Activated naive CD4-positive, alpha-beta T cell treated with anti-CD3 and anti-CD28 coated beads, Interleukin-2, amount 10 ng/mL, durations not matched to agents 7 days and 5 days (primary cell): ENCODE results near the gene DBT.
"Not testable (repeated sequence)": the region's sequence is repeated elsewhere in the genome, so short reads cannot be mapped to it uniquely, and the experiment has no call there.

Source experiments
- CTCF ChIA-PET: fragments of 350-600 bp; sonication (Branson Sonifier 250); formaldehyde crosslinking; loops from one replicate; lab custom pipeline; 2021; ENCODE audit warnings: antibody characterized with exemption; lab: Charles Lee
- DNase-seq: peaks from one replicate; pipeline ENCODE4 v3.0.0-alpha.2; 2020
- H3K27ac Mint-ChIP-seq: one replicate; pipeline ENCODE4 v1.8.0; 2021; ENCODE audit warnings: mild to moderate bottlenecking, moderate library complexity, mixed read lengths
- H3K27me3 Mint-ChIP-seq: one replicate; pipeline ENCODE4 v1.8.0; 2021; ENCODE audit warnings: mild to moderate bottlenecking, mixed read lengths
- H3K36me3 Mint-ChIP-seq: one replicate; pipeline ENCODE4 v1.8.0; 2021; ENCODE audit warnings: mixed read lengths
- H3K4me1 Mint-ChIP-seq: one replicate; pipeline ENCODE4 v1.8.0; 2021; ENCODE audit warnings: mixed read lengths
- H3K4me3 Mint-ChIP-seq: one replicate; pipeline ENCODE4 v1.8.0; 2021; ENCODE audit warnings: mild to moderate bottlenecking, moderate library complexity, mixed read lengths
- H3K9me3 Mint-ChIP-seq: one replicate; pipeline ENCODE4 v1.8.0; 2021; ENCODE audit warnings: mixed read lengths

Gene DBT

GRCh38 chr1:100265931-100266740 is 16.5 kb upstream of the DBT start, which contains the start of gene RTCA:
TSS of gene RTCA (plus strand) at chr1:100266216. CDS start at chr1:100266376, 160 bp downstream.
- Mint-ChIP-seq H3K36me3 (peaks cover 40% of the 10 kb centered on the region), H3K27ac (peak within 1 kb of the TSS; percentile 97), H3K27me3 (peaks cover 5% of the 10 kb centered on the region), H3K4me1 (peaks cover 51% of the 10 kb centered on the region), H3K9me3 (peaks cover 9% of the 10 kb centered on the region), H3K4me3 (peak within 1 kb of the TSS; percentile 100)
- DNase-seq, result peak; percentile 97
- CTCF ChIA-PET, result interaction anchor here (0.7 to 2.5 kb wide), 3 partner anchors 16 to 86 kb away, joined by 3 to 12 read pairs (median 4); partner anchors contain the start of genes CDC14A and DBT

GRCh38 chr1:100265562-100265930 is 15.9 kb upstream of the DBT start:
- CTCF ChIA-PET, result interaction anchor here (1.2 to 2.5 kb wide), 2 partner anchors 16 to 17 kb away, joined by 3 to 12 read pairs; partner anchors contain the start of gene DBT
- peak overlapping the region; percentile 97 for H3K27ac Mint-ChIP-seq
- peaks cover 48% of the 10 kb centered on the region for H3K4me1 Mint-ChIP-seq

DNA sequence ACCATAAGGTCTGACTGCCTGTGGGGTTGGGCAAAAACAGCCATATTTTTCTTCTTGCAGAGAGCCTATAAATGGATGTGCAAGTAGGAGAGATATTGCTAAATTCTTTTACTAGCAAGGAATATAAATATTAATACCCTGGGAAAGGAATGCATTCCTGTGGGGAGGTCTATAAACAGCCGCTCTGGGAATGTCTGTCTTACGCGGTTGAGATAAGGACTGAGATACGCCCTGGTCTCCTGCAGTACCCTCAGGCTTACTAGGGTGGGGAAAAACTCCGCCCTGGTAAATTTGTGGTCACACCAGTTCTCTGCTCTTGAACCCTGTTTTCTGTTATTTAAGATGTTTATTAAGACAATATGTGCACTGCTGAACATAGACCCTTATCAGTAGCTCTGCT is 14.4 kb upstream of the DBT start:
- H3K27ac Mint-ChIP-seq, H3K27me3 Mint-ChIP-seq, H3K4me3 Mint-ChIP-seq, DNase-seq, CTCF ChIA-PET: not testable (repeated sequence)
- H3K9me3 Mint-ChIP-seq, result peaks cover 13% of the 10 kb centered on the region
- H3K4me1 Mint-ChIP-seq, result peaks cover 37% of the 10 kb centered on the region
- H3K36me3 Mint-ChIP-seq, result peaks cover 28% of the 10 kb centered on the region

More at GRCh38 chr1:100265562-100265930, 15.9 kb upstream of the DBT start:
- Mint-ChIP-seq H3K4me3 (peak overlapping the region; percentile 100), H3K36me3 (peaks cover 35% of the 10 kb centered on the region), H3K27me3 (peaks cover 5% of the 10 kb centered on the region), H3K9me3 (peaks cover 9% of the 10 kb centered on the region)
- no peak for DNase-seq

GRCh38 chr1:100261686-100262085 is 12.1 kb upstream of the DBT start:
- CTCF ChIA-PET, result no interaction called here
- peaks cover 18% of the 10 kb centered on the region for H3K36me3 Mint-ChIP-seq

GRCh38 chr1:100258427-100258826 is 8.8 kb upstream of the DBT start:
- DNase-seq, H3K27ac Mint-ChIP-seq, H3K36me3 Mint-ChIP-seq, CTCF ChIA-PET, H3K4me3 Mint-ChIP-seq, H3K9me3 Mint-ChIP-seq, H3K4me1 Mint-ChIP-seq: not testable (repeated sequence)
- H3K27me3 Mint-ChIP-seq, result peaks cover 14% of the 10 kb centered on the region

More at GRCh38 chr1:100261686-100262085, 12.1 kb upstream of the DBT start:
- Mint-ChIP-seq H3K27me3 (peaks cover 9% of the 10 kb centered on the region), H3K27ac (no peak overlapping the region), H3K4me3 (no peak overlapping the region), H3K4me1 (peaks cover 16% of the 10 kb centered on the region), H3K9me3 (peaks cover 13% of the 10 kb centered on the region)
- no peak for DNase-seq

DNA sequence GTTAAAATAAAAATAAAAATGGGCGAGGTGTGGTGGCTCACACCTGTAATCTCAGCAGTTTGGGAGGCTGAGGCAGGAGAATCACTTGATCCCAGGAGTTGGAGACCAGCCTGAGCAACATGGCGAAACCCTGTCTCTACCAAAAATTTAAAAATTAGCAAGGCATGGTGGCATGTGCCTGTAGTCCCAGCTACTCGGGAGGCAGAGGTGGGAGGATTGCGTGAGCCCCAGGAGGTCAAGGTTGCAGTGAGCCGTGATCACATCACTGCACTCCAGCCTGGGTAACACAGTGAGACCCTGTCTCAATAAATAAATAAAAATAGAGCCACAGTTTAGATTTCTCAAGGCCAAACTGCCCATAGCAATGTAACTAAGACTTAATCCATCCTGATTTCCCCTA is 6.6 kb upstream of the DBT start:
- CTCF ChIA-PET, DNase-seq, H3K4me3 Mint-ChIP-seq, H3K9me3 Mint-ChIP-seq, H3K36me3 Mint-ChIP-seq, H3K4me1 Mint-ChIP-seq, H3K27ac Mint-ChIP-seq: not testable (repeated sequence)
- peaks cover 15% of the 10 kb centered on the region for H3K27me3 Mint-ChIP-seq

GRCh38 chr1:100253552-100253951 is 3.9 kb upstream of the DBT start:
- DNase-seq, result no peak
- CTCF ChIA-PET, result no interaction called here
- no peak overlapping the region for H3K4me3 Mint-ChIP-seq
- peaks cover 2% of the 10 kb centered on the region for H3K4me1 Mint-ChIP-seq
- peaks cover 12% of the 10 kb centered on the region for H3K27me3 Mint-ChIP-seq
- no peak overlapping the region for H3K27ac Mint-ChIP-seq
- H3K36me3 Mint-ChIP-seq, result no peaks in the 10 kb centered on the region
- H3K9me3 Mint-ChIP-seq, result no peaks in the 10 kb centered on the region

DNA sequence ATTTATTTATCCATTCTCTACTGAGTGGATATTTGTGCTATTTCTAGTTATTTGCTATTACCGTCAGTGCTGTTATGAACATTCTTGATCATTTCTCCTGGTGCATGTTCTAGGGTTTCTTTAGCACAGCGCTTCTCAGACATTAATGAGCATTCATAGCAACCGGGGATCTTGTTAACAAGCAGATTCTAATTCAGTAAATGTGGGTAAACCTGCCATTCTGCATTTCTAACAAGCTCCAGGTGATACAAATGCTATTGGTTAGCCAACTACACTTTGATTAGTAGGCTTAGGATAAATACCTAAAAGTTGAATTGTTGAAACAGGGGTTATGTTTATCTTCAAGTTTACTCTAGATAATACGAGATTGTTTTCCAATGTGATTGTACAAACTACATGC is 3.3 kb upstream of the DBT start:
- Mint-ChIP-seq H3K4me1 (peaks cover 2% of the 10 kb centered on the region), H3K9me3 (no peaks in the 10 kb centered on the region), H3K27me3 (peaks cover 12% of the 10 kb centered on the region), H3K4me3 (no peak overlapping the region), H3K36me3 (no peaks in the 10 kb centered on the region), H3K27ac (no peak overlapping the region)
- DNase-seq, result no peak
- CTCF ChIA-PET, result no interaction called here

DNA sequence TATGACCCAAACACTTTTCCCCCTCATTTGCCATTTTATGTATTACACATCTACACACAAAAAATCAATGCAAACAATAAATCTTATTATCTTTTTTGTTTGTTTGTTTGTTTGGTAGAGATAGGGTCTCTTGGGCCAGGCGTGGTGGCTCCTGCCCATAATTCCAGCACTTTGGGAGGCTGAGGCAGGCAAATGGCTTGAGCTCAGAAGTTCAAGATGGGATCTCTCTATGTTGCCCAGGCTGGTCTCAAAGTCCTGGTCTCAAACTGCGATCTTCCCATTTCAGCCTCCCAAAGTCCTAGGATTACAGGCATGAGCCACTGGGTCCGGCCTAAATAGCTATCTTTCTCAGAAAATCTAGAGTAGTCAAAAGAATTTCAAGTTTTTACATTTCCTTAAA is 1.2 kb upstream of the DBT start:
- Mint-ChIP-seq H3K27me3 (peaks cover 12% of the 10 kb centered on the region), H3K36me3 (peaks cover 3% of the 10 kb centered on the region), H3K9me3 (no peaks in the 10 kb centered on the region), H3K4me3 (no peak overlapping the region), H3K27ac (no peak overlapping the region), H3K4me1 (peaks cover 8% of the 10 kb centered on the region)
- DNase-seq, result no peak
- CTCF ChIA-PET, result interaction anchor here (1.5 to 2.7 kb wide), 2 partner anchors 15 to 113 kb away, joined by 3 to 12 read pairs; partner anchors contain the start of gene RTCA

DNA sequence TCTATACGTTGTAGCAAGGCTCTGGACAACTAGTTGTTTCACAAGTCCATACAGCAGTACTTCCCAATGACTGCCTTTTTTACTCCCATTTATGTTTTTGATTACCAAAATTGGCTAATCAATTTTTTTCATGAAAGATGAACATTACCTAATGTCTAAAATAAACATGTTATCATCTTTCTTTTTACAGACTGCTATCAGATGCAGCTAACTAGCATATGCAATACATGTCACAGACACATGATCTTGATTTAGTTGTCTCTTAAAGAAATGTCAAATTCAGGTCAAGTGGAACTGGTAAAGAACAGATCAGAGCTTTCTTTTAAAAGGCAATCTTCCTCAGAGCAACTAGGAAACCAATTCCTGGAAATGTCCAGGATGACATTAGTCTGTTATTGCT is 630 bp upstream of the DBT start:
- no peaks in the 10 kb centered on the region for H3K9me3 Mint-ChIP-seq
- CTCF ChIA-PET, result interaction anchor here (1.5 to 2.7 kb wide), 2 partner anchors 16 to 113 kb away, joined by 3 to 12 read pairs; partner anchors contain the start of gene RTCA
- peaks cover 12% of the 10 kb centered on the region for H3K4me1 Mint-ChIP-seq
- H3K27ac Mint-ChIP-seq, result no peak overlapping the region
- H3K27me3 Mint-ChIP-seq, result peaks cover 11% of the 10 kb centered on the region
- H3K4me3 Mint-ChIP-seq, result no peak overlapping the region
- DNase-seq, result no peak
- H3K36me3 Mint-ChIP-seq, result peaks cover 3% of the 10 kb centered on the region

GRCh38 chr1:100249155-100249536 is 488 bp downstream of the DBT start:
- no peak overlapping the region for H3K4me3 Mint-ChIP-seq
- no peak for DNase-seq
- H3K27me3 Mint-ChIP-seq, result peaks cover 6% of the 10 kb centered on the region
- H3K36me3 Mint-ChIP-seq, result peaks cover 4% of the 10 kb centered on the region
- H3K9me3 Mint-ChIP-seq, result no peaks in the 10 kb centered on the region
- no peak overlapping the region for H3K27ac Mint-ChIP-seq
- H3K4me1 Mint-ChIP-seq, result peaks cover 12% of the 10 kb centered on the region
- CTCF ChIA-PET, result interaction anchor here (2.7 kb wide), 1 partner anchor 17 kb away, joined by 12 read pairs; the partner anchor contains the start of gene RTCA

DNA sequence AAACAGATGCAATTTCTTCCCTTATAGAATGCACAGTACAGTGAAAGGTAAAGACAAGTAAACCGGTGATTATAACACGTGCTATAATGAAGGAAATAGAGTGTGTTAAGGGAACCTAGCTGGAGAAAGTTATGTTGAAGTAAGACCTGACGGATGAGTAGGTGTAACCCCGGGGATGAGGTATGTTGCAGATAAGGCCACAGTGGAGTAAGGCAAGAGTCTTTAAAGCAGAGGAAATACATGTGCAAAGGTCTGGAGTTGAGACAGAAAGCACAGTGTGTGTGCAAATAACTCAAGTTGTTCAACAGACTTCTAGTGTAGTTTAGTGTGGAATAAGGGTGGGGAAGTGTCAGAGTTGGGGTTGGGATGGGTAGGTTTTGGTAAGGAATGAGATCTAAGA is 2.9 kb downstream of the DBT start:
- Mint-ChIP-seq H3K36me3 (peaks cover 9% of the 10 kb centered on the region), H3K27ac (no peak overlapping the region), H3K4me3 (no peak overlapping the region), H3K4me1 (peaks cover 15% of the 10 kb centered on the region), H3K27me3 (no peaks in the 10 kb centered on the region), H3K9me3 (no peaks in the 10 kb centered on the region)
- no peak for DNase-seq
- CTCF ChIA-PET, result no interaction called here

DNA sequence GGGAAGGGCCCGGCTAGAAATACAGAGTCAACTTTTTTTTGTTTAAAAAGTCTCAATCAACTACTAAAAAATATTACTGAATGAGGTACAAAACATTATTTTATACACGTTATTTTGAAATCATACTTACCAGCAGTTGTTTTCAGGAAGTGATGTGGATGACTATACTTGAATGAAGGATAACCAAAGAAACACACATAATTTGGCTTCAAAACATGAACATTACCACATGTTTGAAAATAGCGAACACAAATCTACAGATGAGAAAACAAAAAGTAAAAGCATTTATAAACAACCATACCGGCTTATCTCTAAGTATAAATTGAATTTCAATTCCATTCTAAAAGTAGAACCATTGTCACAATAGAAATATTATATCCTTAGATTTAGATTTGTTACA is 9.0 kb downstream of the DBT start:
- Mint-ChIP-seq H3K4me1 (peaks cover 7% of the 10 kb centered on the region), H3K4me3 (no peak overlapping the region), H3K27ac (no peak overlapping the region), H3K9me3 (no peaks in the 10 kb centered on the region), H3K36me3 (peaks cover 27% of the 10 kb centered on the region), H3K27me3 (no peaks in the 10 kb centered on the region)
- DNase-seq, result no peak
- CTCF ChIA-PET, result interaction anchor here (0.6 kb wide), 1 partner anchor 22 kb away, joined by 3 read pairs; no protein-coding TSS in a partner anchor

GRCh38 chr1:100239961-100240360 is 9.7 kb downstream of the DBT start:
- Mint-ChIP-seq H3K27ac (no peak overlapping the region), H3K9me3 (no peaks in the 10 kb centered on the region), H3K4me3 (no peak overlapping the region), H3K4me1 (peaks cover 3% of the 10 kb centered on the region), H3K36me3 (peaks cover 27% of the 10 kb centered on the region), H3K27me3 (no peaks in the 10 kb centered on the region)
- DNase-seq, result no peak
- CTCF ChIA-PET, result no interaction called here

GRCh38 chr1:100237091-100237490 is 12.5 kb downstream of the DBT start:
- Mint-ChIP-seq H3K9me3 (no peaks in the 10 kb centered on the region), H3K27me3 (no peaks in the 10 kb centered on the region), H3K27ac (no peak overlapping the region), H3K4me3 (no peak overlapping the region), H3K4me1 (no peaks in the 10 kb centered on the region), H3K36me3 (peaks cover 42% of the 10 kb centered on the region)
- CTCF ChIA-PET, result no interaction called here
- DNase-seq, result no peak
